Activated B cell treated with CpG ODN at 0.5 μM for 24 hours (primary cell): ENCODE data around the gene OLFML2B. TPM values are rescaled to one million over a fixed set of nuclear protein-coding genes. Genes with fewer than 3 reads are reported as not detected.
"Not testable (repeated sequence)": the region's sequence is repeated elsewhere in the genome, so short reads cannot be mapped to it uniquely, and the experiment has no call there.

ENCODE experiments used
- ATAC-seq: fragments of 200-7000 bp; cut with Tn5 transposase; one replicate; pipeline ENCODE4 v1.10.0; 2021; ENCODE audit warnings: low read depth, mild to moderate bottlenecking, moderate library complexity
- CTCF ChIA-PET: fragments of 350-600 bp; sonication (Branson Sonifier 250); formaldehyde crosslinking; loops from one replicate; lab custom pipeline; 2021; ENCODE audit warnings: antibody characterized with exemption; lab: Charles Lee
- POLR2A ChIA-PET: fragments of 350-600 bp; sonication (Branson Sonifier 250); formaldehyde crosslinking; loops from one replicate; lab custom pipeline; 2021; ENCODE audit warnings: antibody characterized with exemption; lab: Charles Lee
- DNase-seq: peaks from one replicate; pipeline ENCODE4 v3.0.0; 2022
- H3K27ac Mint-ChIP-seq: one replicate; pipeline ENCODE4 v1.8.0; 2020; ENCODE audit warnings: mixed read lengths
- H3K27me3 Mint-ChIP-seq: one replicate; pipeline ENCODE4 v1.8.0; 2021; ENCODE audit warnings: mixed read lengths
- H3K36me3 Mint-ChIP-seq: one replicate; pipeline ENCODE4 v1.8.0; 2021; ENCODE audit warnings: low read depth, mixed read lengths
- H3K4me1 Mint-ChIP-seq: one replicate; pipeline ENCODE4 v1.8.0; 2021; ENCODE audit warnings: mixed read lengths
- H3K4me3 Mint-ChIP-seq: one replicate; pipeline ENCODE4 v1.8.0; 2020; ENCODE audit warnings: mild to moderate bottlenecking, mixed read lengths
- H3K9me3 Mint-ChIP-seq: one replicate; pipeline ENCODE4 v1.8.0; 2020; ENCODE audit warnings: mixed read lengths
- intact Hi-C: fragments of 100-400 bp; cut with micrococcal nuclease; formaldehyde crosslinking; loops from one replicate; pipeline ENCODE4 v1.15.1; 2024
- total RNA-seq: library from RNA; stranded (reverse); gene quantifications from 2 replicates; pipeline ENCODE4 v1.2.3, GENCODE V29; 2022
- TF ChIP-seq, protein P1 (sequence below): fragments of 200-600 bp; IDR thresholded peaks from one replicate; pipeline ENCODE4 v1.8.0; 2022; ENCODE audit warnings: antibody characterized with exemption, mild to moderate bottlenecking

The OLFML2B gene
- total RNA-seq, 1 donor from 2014 or later, result not detected

DNA sequence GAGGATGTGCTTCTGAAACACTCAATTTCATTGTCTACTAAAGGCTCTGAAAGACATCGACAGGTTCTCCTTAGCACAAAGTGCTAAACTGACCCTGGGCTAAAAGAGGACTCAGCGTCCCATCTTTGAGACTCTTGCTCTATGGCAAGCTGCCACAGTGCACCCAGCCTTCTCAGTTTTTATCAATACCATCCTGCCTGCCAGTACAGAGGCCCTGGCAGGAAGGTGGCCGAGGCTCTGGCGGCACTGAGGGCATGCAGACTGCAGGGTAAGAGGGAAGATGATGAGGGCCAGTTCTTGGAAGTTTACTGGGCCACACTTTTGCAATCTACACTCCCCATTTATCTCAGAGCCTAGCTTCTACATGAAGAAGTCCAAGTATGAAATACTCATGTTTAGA is 5.3 kb downstream of the OLFML2B start:
- DNase-seq (no peak), ATAC-seq (no peak)
- CTCF ChIA-PET, result no interaction called here
- H3K4me3 Mint-ChIP-seq, result no peak overlapping the region
- peaks cover 6% of the 10 kb centered on the region for H3K4me1 Mint-ChIP-seq
- H3K9me3 Mint-ChIP-seq, result peaks cover 4% of the 10 kb centered on the region
- H3K36me3 Mint-ChIP-seq, result no peaks in the 10 kb centered on the region
- TF ChIP-seq, protein P1, sequence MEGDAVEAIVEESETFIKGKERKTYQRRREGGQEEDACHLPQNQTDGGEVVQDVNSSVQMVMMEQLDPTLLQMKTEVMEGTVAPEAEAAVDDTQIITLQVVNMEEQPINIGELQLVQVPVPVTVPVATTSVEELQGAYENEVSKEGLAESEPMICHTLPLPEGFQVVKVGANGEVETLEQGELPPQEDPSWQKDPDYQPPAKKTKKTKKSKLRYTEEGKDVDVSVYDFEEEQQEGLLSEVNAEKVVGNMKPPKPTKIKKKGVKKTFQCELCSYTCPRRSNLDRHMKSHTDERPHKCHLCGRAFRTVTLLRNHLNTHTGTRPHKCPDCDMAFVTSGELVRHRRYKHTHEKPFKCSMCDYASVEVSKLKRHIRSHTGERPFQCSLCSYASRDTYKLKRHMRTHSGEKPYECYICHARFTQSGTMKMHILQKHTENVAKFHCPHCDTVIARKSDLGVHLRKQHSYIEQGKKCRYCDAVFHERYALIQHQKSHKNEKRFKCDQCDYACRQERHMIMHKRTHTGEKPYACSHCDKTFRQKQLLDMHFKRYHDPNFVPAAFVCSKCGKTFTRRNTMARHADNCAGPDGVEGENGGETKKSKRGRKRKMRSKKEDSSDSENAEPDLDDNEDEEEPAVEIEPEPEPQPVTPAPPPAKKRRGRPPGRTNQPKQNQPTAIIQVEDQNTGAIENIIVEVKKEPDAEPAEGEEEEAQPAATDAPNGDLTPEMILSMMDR, result no peak
- intact Hi-C loops, result no loop called here
- H3K27ac Mint-ChIP-seq, result no peak overlapping the region
- peaks cover 39% of the 10 kb centered on the region for H3K27me3 Mint-ChIP-seq
- POLR2A ChIA-PET, result no interaction called here

DNA sequence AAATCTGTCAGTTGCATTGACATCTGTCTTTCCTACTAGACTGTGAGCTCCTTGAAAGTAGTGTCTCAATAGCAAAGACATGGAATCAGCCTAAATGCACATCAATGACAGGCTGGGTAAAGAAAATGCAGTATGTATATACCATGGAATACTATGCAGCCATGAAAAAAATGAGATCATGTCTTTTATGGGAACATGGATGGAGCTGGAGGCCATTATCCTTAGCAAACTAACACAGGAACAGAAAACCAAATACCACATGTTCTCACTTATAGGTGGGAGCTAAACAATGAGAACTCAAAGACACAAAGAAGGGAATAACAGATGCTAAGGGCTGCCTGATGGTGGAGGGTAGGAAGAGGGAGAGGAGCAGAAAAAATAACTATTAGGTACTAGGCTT is 5.9 kb downstream of the OLFML2B start:
- ATAC-seq, POLR2A ChIA-PET, CTCF ChIA-PET: not testable (repeated sequence)

DNA sequence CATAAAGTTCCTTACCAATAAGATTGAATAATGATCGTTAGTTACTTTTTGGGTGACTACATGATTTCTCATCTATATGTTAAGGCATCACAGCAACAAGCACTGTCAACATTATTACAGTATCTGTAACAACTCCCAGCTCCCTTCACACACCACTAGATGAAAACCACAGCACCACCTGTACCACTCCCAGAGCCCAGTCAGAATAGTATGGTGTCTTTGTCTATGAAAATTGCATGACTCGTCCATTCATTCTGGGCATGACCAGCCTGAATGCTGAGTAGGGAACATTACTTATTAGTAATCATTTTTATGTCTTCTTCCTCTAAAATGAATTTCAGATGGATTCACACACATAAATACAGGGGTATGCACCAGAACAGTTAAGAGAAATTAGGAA is 7.0 kb downstream of the OLFML2B start:
- H3K27ac Mint-ChIP-seq, result no peak overlapping the region
- no peaks in the 10 kb centered on the region for H3K4me1 Mint-ChIP-seq
- intact Hi-C loops, result no loop called here
- POLR2A ChIA-PET, result no interaction called here
- peaks cover 4% of the 10 kb centered on the region for H3K9me3 Mint-ChIP-seq
- CTCF ChIA-PET, result no interaction called here
- ATAC-seq (no peak), DNase-seq (no peak)
- no peak overlapping the region for H3K4me3 Mint-ChIP-seq
- H3K27me3 Mint-ChIP-seq, result peaks cover 25% of the 10 kb centered on the region
- TF ChIP-seq, protein P1, result no peak
- no peaks in the 10 kb centered on the region for H3K36me3 Mint-ChIP-seq

More for the DNA sequence above, 5.9 kb downstream of the OLFML2B start:
- peaks cover 32% of the 10 kb centered on the region for H3K27me3 Mint-ChIP-seq
- H3K4me3 Mint-ChIP-seq, H3K4me1 Mint-ChIP-seq, H3K27ac Mint-ChIP-seq, H3K9me3 Mint-ChIP-seq, H3K36me3 Mint-ChIP-seq, DNase-seq, intact Hi-C loops: not testable (repeated sequence)

DNA sequence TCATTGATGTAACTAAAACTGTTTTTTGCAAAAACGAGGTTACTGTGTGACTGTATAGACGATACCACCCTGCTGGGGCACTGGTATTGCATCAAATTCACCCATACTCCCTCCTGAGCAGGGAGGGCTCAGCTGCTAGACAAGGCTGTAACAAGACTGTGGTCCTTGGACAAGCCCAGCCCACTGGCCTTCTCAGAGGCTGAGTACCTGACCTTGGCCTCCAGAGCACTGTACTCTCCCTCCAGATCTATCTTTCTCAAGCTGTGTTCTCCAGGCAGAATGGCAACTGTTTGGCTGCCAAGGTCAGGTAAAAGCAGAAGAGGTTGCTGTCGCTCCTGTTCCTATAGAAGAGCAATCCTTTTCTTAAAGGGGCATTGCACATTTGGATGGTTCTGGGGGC is 8.5 kb downstream of the OLFML2B start:
- ATAC-seq (no peak), DNase-seq (no peak)
- Mint-ChIP-seq H3K27me3 (peaks cover 23% of the 10 kb centered on the region), H3K36me3 (no peaks in the 10 kb centered on the region), H3K27ac (no peak overlapping the region), H3K4me1 (no peaks in the 10 kb centered on the region), H3K9me3 (peaks cover 4% of the 10 kb centered on the region), H3K4me3 (no peak overlapping the region)
- POLR2A ChIA-PET, result no interaction called here
- TF ChIP-seq, protein P1, result no peak
- CTCF ChIA-PET, result no interaction called here
- intact Hi-C loops, result no loop called here

DNA sequence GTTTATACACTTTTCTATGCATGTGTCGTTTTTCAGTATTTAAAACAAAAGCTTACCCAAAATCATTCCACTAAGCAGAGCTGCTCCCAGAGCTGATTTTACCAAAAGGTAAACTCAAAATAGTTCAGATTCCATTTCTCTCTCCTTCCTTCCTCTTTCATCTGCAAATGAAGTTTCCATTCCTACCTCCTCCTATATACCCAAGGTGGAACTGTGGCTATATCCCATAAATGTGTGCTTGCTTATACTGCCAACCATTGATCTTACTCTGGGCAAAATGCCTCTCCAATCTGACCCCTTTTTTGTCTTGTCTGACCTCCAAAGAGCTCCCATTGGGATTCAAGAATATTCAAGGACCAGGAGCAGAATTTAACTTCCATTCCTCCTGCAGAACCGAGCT is 9.5 kb downstream of the OLFML2B start:
- no peaks in the 10 kb centered on the region for H3K36me3 Mint-ChIP-seq
- POLR2A ChIA-PET, result no interaction called here

More for the DNA sequence above, 9.5 kb downstream of the OLFML2B start:
- no peak for DNase-seq
- TF ChIP-seq, protein P1, result no peak
- CTCF ChIA-PET, result no interaction called here
- Mint-ChIP-seq H3K4me1 (no peaks in the 10 kb centered on the region), H3K27ac (no peak overlapping the region), H3K27me3 (peaks cover 23% of the 10 kb centered on the region), H3K4me3 (no peak overlapping the region), H3K9me3 (peaks cover 4% of the 10 kb centered on the region)
- intact Hi-C loops, result no loop called here
- ATAC-seq, result no peak
